ENCODE measurements around the gene HAUS3. TPM values are rescaled to one million over a fixed set of nuclear protein-coding genes. Genes with fewer than 3 reads are reported as not detected.

Gene HAUS3
- total and polyA plus RNA-seq, 10 of the 15 experiments (the other 5 are each of a cell fraction or from before 2014, with no cell fraction given): 4.2 to 23.9 (median 12.3) TPM

DNA sequence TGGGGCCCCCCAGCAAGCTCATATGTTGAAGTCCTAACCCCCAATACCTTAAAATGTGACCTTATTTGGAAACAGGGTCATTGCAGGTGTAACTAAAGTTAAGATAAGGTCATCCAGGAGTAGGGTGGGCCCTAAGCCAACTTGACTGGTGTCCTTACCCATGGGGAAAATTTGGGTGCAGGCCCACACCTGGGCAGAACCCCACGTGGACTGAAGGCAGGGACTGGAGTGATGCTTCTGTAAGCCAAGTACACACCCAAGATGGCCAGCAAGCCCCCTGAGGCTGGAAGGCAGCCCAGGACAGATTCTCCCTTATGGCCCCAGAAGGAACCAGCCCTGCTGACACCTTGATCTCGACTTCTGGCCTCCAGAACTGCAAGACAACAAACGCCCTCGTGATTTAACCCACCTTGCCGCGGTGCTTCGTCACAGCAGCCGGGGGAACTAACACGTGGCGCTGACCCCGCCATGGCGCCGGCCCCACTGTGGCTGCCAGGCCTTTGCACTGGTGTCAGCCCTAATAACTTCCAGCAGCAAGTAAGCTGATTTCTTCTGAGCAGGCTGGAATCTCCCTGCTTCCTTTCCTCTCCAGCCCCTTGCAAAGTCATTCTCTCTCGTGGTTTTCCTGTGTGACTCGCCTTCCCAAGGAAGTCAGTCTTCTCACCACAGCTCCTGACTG lies 43.2 kb upstream of the HAUS3 start:
- ChIA-PET RAD21 (ENCODE audit: unreplicated experiment) (no interaction called here), POLR2A (no interaction called here), CTCF (no interaction called here), SMC1A (ENCODE audit: uncharacterized antibody, unreplicated experiment) (no interaction called here)
- in situ Hi-C loops (cut with MboI): no loop called here
- Histone ChIP-seq H3K4me1 (ENCODE audit: control insufficient read depth, insufficient read depth, low read length) (peaks cover 7% of the 10 kb centered on the region), H2AFZ (ENCODE audit: control insufficient read depth, low read depth, low read length) (no peak overlapping the region), H3K4me3 (no peak overlapping the region), H3K9me3 (replicated peaks; ENCODE audit: control insufficient read depth, insufficient read depth, low read length) (no peaks in the 10 kb centered on the region), H3K36me3 (ENCODE audit: control insufficient read depth in 2 of 2, insufficient read depth in 2 of 2, low read length in 1 of 2) (no peaks in the 10 kb centered on the region), H4K20me1 (ENCODE audit: control insufficient read depth, insufficient read depth) (no peaks in the 10 kb centered on the region), H3K4me2 (ENCODE audit: control insufficient read depth, insufficient read depth) (no peak overlapping the region), H3K27ac (ENCODE audit: control insufficient read depth, insufficient read depth) (no peak overlapping the region), H3K27me3 (replicated peaks in 1 of 2; ENCODE audit: control insufficient read depth in 2 of 2, insufficient read depth in 2 of 2, low read length in 1 of 2) (no peaks in the 10 kb centered on the region), H3K79me2 (ENCODE audit: control insufficient read depth, insufficient read depth, low read length) (no peaks in the 10 kb centered on the region), H3K9ac (ENCODE audit: control insufficient read depth, insufficient read depth, low read length) (no peak overlapping the region)
- no peak for DNase-seq (ENCODE audit: low read depth, low spot score)
- 56% methylated on average over 15 of the region's 15 CpGs for WGBS (ENCODE audit: insufficient coverage, insufficient replicate concordance, low lambda C conversion rate, missing lambda C conversion rate)
- no peak for FAIRE-seq
- no TSS peak for BruUV-seq (replicated peaks)
- no peak for ATAC-seq
- TF ChIP-seq ZZZ3 (IDR thresholded peaks at IDR 0.05; ENCODE audit: control insufficient read depth, insufficient read length, low read depth): no peak
- no peak for TF ChIP-seq HDAC2 (IDR thresholded peaks at IDR 0.05)
- TF ChIP-seq CEBPB (IDR thresholded peaks at IDR 0.05; ENCODE audit: borderline replicate concordance in 1 of 2, low read depth in 2 of 2, low read length in 2 of 2): no peak
- TF ChIP-seq BACH1 (IDR thresholded peaks at IDR 0.05; ENCODE audit: borderline replicate concordance): no peak
- no peak for TF ChIP-seq CHD2 (IDR thresholded peaks at IDR 0.05; ENCODE audit: borderline replicate concordance, low read depth, low read length)
- TF ChIP-seq SMARCA5 (IDR thresholded peaks at IDR 0.05): no peak
- TF ChIP-seq ATF7 (IDR thresholded peaks at IDR 0.05; ENCODE audit: low read depth): no peak
- TF ChIP-seq ESRRA (IDR thresholded peaks at IDR 0.05; ENCODE audit: low read length): no peak
- intact Hi-C loops (cut with micrococcal nuclease; ENCODE audit: unreplicated experiment): no loop called here

All from GM12878 (cell line).